Measurements from ENCODE around the gene PBX4. TPM values are rescaled to one million over a fixed set of nuclear protein-coding genes. Genes with fewer than 3 reads are reported as not detected.

Gene PBX4
- total RNA-seq, 1 donor, result 1.7 TPM

- DNase-seq (ENCODE audit: low read depth), result no peak
- no peak overlapping the region for H3K4me3 ChIP-seq (ENCODE audit: low read depth, low read length)
- TF ChIP-seq CTCF (IDR thresholded peaks at IDR 0.05; ENCODE audit: insufficient read depth, low read depth, low read length), result no peak
Measured at GRCh38 chr19:19632661-19633060, 14.2 kb upstream of the PBX4 start.

- no peak overlapping the region for H3K4me3 ChIP-seq (ENCODE audit: low read depth, low read length)
- no peak for DNase-seq (ENCODE audit: low read depth)
- no peak for TF ChIP-seq CTCF (IDR thresholded peaks at IDR 0.05; ENCODE audit: insufficient read depth, low read depth, low read length)
Measured at GRCh38 chr19:19631346-19631745, 12.9 kb upstream of the PBX4 start.

- no peak for TF ChIP-seq CTCF (IDR thresholded peaks at IDR 0.05; ENCODE audit: insufficient read depth, low read depth, low read length)
- no peak for DNase-seq (ENCODE audit: low read depth)
- no peak overlapping the region for H3K4me3 ChIP-seq (ENCODE audit: low read depth, low read length)
Measured at GRCh38 chr19:19630426-19630825, 11.9 kb upstream of the PBX4 start.

GRCh38 chr19:19630062-19630414 lies 11.6 kb upstream of the PBX4 start:
- no peak for TF ChIP-seq CTCF (IDR thresholded peaks at IDR 0.05; ENCODE audit: insufficient read depth, low read depth, low read length)
- DNase-seq (ENCODE audit: low read depth), result no peak
- no peak overlapping the region for H3K4me3 ChIP-seq (ENCODE audit: low read depth, low read length)

- peak; percentile 63 for DNase-seq (ENCODE audit: low read depth)
- peak overlapping the region; percentile 45 for H3K4me3 ChIP-seq (ENCODE audit: low read depth, low read length)
Measured at GRCh38 chr19:19628501-19629134, 10.1 kb upstream of the PBX4 start.

GRCh38 chr19:19627621-19628500 lies 9.4 kb upstream of the PBX4 start, which contains the start of gene LPAR2:
TSS of gene LPAR2 (minus strand) at chr19:19628220. CDS start at chr19:19627275, 945 bp downstream.
- DNase-seq (ENCODE audit: low read depth), result peak; percentile 18
- H3K4me3 ChIP-seq (ENCODE audit: low read depth, low read length), result peak within 1 kb of the TSS; percentile 45

More at GRCh38 chr19:19628501-19629134, 10.1 kb upstream of the PBX4 start:
- no peak for TF ChIP-seq CTCF (IDR thresholded peaks at IDR 0.05; ENCODE audit: insufficient read depth, low read depth, low read length)

More at GRCh38 chr19:19627621-19628500, 9.4 kb upstream of the PBX4 start, which contains the start of gene LPAR2:
- no peak for TF ChIP-seq CTCF (IDR thresholded peaks at IDR 0.05; ENCODE audit: insufficient read depth, low read depth, low read length)

All from fibroblast of villous mesenchyme (primary cell).